ENCODE results near the gene CSHL1. TPM values are rescaled to one million over a fixed set of nuclear protein-coding genes. Genes with fewer than 3 reads are reported as not detected.

The CSHL1 gene
- not detected in 2 replicates for total RNA-seq (2014; rRNA removed; shearing (Covaris generic); ENCODE audit: low replicate concordance)

DNA sequence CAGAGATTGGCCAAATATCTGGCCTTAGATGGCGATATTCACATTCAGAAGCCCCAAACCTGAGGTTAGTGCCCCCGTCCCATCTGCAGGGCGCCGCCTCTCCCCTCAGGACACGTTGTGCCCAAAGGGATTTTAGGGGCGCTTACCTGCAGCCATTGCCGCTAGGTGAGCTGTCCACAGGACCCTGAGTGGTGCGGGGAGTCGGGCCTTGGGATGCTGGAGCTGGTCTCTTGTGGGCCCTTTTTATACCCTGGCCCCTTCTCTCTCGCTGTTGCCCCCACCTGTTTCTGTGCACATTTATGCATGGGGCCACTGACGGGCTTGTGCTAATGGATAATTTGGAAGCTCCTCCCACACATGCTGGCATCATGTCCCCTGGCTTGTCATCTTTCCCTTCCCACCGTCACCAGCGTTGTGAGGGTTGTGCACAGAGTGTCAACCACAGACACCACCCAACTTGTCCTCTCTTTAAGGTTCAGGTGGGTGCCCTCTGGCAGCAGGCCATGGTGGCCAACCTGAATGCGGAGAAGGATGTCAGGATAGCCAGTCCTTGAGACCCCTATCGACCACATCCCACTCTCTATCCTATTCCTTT is at the start of gene CSHL1:
TSS of gene CSHL1 (minus strand) at position 218 of the 595 bp plus-strand sequence. CDS start at position 156, 62 bp downstream.
- no peaks in the 10 kb centered on the region for H3K36me3 ChIP-seq
- no peaks in the 10 kb centered on the region for H3K9me3 ChIP-seq
- H3K27me3 ChIP-seq, result peaks cover 8% of the 10 kb centered on the region; the same call in 1 of the 2 replicates
- DNase-seq, result no peak
- no peak within 1 kb of the TSS for H3K4me3 ChIP-seq

- no peaks in the 10 kb centered on the region for H3K27me3 ChIP-seq
- H3K4me3 ChIP-seq, result no peak overlapping the region
- no peak for DNase-seq
Observed at GRCh38 chr17:63960430-63960829, 49.4 kb upstream of the CSHL1 start.

DNA sequence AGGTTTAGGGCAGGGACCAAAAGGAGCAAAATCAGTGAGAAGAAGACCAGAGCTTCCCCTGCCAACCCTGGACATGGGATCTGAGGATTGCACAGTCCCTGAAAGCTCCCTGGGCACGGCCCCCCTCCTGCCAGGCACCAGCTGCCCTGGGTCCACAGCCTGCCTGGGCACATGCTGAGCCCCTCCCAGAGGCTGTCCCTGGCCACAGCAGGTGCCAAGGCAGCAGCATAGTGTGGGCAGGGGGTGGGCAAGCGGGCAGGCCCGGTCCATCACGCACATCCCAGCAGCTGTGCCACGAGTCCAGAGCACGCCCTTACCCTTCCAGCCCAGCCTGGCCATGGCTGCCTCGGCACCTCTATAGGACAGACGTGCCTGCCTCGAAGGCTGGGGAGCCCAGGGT is 48.9 kb upstream of the CSHL1 start:
- no peaks in the 10 kb centered on the region for H3K36me3 ChIP-seq
- H3K27me3 ChIP-seq, result no peaks in the 10 kb centered on the region
- DNase-seq, result no peak
- H3K4me3 ChIP-seq, result no peak overlapping the region
- H3K9me3 ChIP-seq, result no peaks in the 10 kb centered on the region

More at GRCh38 chr17:63960430-63960829, 49.4 kb upstream of the CSHL1 start:
- Histone ChIP-seq H3K36me3 (no peaks in the 10 kb centered on the region), H3K9me3 (no peaks in the 10 kb centered on the region)

DNA sequence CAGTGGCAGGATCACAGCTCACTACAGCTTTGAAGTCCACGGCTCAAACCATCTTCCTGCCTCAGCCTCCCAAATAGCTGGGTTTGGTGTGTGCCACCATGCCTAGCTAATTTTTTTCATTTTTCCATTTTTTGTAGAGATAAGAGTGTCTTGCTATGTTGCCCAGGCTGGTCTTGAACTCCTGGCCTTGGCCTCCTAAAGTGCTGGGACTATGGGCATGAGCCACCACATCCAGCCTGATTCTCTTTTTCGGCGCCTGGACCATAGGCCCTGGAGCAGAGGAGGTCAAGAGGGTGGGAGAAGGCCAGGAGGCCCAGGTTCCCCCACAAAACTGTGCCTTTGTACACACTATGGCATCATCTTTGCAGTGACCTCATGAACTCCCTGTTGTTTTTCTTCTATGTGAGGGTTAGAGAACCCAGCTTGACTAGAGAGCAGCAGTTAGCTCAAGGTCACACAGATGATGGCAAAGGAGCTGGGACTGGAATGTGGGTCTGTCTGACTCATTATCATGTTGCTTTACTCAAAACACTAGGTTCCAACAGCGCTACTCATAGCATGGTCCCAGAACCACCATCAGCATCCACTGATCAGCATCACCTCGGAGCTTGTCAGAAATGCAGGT is 45.4 kb upstream of the CSHL1 start:
- no peak for DNase-seq
- no peak overlapping the region for H3K4me3 ChIP-seq

DNA sequence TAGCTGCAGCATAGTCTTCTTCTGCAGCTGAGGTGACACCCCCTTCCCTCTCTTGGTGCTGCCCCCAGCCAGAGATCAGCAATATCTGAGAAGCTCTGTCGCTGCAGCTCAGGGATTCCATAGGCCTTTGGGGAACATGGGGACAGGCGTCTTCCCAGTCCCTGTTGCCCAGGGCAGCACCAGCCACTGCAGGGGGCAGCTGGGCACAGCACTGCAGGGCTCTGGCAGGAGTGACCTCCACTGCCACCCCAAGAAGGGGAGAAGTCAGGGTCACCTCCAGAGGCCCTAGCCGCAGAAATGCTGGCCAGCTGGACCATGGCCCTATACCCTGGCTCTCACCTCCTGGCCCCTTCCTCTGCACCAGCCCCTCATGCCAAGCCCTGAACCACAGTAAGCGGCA is 44.7 kb upstream of the CSHL1 start:
- no peak for DNase-seq
- no peak overlapping the region for H3K4me3 ChIP-seq
- H3K36me3 ChIP-seq, result no peaks in the 10 kb centered on the region
- H3K27me3 ChIP-seq, result no peaks in the 10 kb centered on the region
- no peaks in the 10 kb centered on the region for H3K9me3 ChIP-seq

More for the DNA sequence above, 45.4 kb upstream of the CSHL1 start:
- H3K27me3 ChIP-seq, result no peaks in the 10 kb centered on the region
- no peaks in the 10 kb centered on the region for H3K36me3 ChIP-seq
- no peaks in the 10 kb centered on the region for H3K9me3 ChIP-seq

DNA sequence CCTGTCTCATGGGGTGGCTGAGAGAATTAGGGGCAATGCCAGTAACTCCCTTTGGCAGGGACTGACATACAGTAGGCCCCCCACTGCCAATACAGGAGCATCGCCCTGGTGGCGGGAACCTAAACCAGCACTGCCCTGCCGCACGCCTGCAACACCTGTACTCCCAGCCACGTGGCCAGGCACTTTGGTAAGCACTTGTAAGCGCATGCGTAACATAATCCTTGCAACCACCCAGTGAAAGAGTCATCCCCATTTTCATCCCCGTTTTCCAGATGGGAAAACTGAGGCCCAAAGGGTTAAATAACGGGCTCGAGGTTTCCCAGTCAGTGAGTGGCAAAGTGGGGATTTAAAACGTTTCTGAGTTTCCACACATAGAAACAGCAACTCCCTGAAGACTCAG is 44.2 kb upstream of the CSHL1 start:
- H3K36me3 ChIP-seq, result no peaks in the 10 kb centered on the region
- no peaks in the 10 kb centered on the region for H3K9me3 ChIP-seq
- no peak for DNase-seq
- H3K4me3 ChIP-seq, result no peak overlapping the region
- no peaks in the 10 kb centered on the region for H3K27me3 ChIP-seq

- Histone ChIP-seq H3K9me3 (no peaks in the 10 kb centered on the region), H3K4me3 (no peak overlapping the region), H3K27me3 (no peaks in the 10 kb centered on the region), H3K36me3 (no peaks in the 10 kb centered on the region)
- no peak for DNase-seq
Observed at GRCh38 chr17:63954402-63955063, 43.5 kb upstream of the CSHL1 start.

DNA sequence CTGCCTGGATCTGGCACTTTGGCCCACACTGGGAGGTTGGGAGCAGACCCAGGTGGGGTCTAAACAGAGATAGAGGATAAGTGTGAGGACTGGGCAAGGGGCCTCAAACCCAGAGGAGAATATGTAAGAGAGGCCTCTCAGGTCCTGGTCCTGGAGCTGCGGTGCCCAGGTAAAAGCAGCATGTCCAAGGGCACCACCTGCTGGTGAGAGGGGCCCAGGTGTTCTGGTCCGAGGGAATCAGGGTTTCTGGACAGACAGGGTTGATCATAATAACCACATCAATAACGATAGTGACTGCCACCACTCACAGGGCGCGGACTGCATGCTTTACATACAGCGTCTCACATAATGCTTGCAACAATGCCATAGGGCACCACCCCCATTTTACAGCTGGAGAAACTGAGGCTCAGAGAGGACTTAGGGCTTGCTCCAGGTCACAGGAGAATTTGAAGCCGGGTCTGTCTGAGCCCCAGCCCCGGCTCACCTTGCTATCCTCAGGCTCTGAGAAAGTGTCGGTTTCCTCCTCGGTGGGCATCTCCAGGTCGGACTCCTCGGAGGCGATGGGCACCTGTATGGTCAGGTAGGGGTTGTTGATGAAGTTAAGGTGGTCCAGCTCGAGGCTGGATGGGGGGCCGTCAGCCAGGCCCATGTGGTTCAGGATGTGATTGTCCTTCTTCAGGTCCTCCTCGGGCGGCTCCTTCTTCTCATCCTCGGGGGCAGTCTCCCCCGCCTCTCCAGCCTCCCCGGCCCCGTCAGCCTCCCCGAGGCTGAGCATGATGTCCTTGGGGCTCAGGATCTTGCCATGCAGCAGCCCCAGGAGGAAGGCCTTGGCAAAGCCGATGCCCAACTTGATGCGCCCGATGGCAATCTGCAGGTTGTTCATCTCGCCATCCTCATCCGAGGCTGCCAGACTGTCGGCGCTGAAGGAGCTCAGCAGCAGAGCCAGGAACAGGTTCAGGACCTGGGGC is 40.2 kb upstream of the CSHL1 start:
- no peak for DNase-seq
- H3K9me3 ChIP-seq, result no peaks in the 10 kb centered on the region
- no peaks in the 10 kb centered on the region for H3K36me3 ChIP-seq
- H3K27me3 ChIP-seq, result no peaks in the 10 kb centered on the region
- no peak overlapping the region for H3K4me3 ChIP-seq

DNA sequence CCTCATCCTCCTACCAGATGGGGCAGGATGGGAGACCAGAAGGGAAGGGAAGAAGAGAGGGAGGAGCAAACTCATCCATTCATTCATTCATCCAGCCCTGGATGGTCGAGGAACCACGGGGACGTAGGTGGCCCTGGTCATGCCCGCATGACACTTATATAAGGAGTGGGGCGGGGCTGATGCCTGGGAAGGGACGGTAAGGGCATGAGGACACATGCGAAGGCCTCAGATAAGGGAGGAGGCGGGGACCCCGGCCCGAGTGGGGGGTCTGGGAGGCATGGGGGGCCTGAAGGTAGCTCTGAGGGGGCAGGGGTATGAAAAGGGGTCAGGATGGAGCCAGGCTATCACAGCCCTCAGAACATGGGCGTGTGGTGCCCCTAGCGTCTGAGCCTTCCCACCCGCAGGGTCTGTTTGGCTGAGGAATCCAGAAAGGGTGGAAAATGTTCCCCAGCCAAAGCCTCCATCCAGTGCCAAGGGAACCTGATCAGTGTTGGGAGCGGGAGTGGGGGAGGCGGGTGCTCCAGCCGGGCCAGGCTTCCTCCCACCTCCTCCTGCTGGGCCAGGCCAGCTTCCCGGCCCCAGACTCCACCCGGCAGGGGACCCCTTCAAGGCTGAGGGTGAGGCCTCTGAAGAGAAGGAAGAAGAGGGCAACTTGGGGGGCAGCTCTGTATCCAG is 38.7 kb upstream of the CSHL1 start:
- Histone ChIP-seq H3K4me3 (no peak overlapping the region), H3K36me3 (no peaks in the 10 kb centered on the region), H3K9me3 (no peaks in the 10 kb centered on the region), H3K27me3 (no peaks in the 10 kb centered on the region)
- no peak for DNase-seq

DNA sequence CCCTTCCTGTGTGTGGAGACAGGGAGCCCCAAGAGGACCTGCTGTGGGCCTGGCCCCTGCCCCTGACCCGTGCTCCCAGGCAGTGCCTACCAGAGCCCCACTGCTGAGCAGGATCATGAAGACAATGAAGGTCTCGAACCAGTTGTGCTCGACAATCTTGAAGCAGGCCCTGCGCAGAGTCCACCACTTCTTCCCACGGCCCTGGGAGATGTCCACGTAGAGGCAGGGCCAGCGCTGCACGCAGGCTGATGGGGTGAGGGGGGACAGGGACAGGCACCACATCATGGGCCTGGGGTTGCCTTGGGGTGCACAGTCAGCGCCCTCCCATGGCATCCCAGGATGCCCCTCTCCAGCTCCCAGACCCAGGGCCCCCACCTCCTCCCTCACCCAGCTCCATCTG is 37.5 kb upstream of the CSHL1 start:
- no peaks in the 10 kb centered on the region for H3K27me3 ChIP-seq
- no peaks in the 10 kb centered on the region for H3K9me3 ChIP-seq
- H3K36me3 ChIP-seq, result no peaks in the 10 kb centered on the region
- H3K4me3 ChIP-seq, result no peak overlapping the region
- DNase-seq, result no peak

DNA sequence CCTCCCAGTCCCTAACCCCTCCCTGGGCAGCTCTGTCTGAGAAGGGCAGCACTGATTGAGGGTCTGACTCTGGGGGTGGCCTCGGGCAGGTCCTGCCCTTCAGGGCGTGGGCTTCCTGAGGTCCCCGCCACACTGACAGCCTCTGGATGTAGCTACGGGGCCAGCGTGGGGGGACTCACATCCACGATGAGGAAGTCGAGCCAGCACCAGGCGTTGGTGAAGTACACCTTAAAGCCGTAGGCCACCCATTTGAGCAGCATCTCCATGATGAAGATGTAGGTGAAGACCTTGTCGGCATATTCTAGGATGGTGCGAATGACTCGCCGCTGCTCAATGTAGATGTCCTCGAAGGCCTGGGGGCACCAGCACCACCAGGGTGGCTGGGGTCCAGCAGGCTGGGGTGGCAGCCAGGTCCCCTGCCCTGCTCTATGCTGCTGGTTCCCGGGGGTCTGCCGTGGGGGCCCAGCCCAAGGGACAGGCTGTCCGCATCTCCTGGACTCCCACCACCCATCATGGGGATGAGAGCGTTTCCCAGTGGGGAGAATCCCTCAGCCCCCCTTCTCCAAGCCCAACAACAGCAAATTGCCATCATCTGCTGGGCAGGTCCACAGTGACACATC is 36.8 kb upstream of the CSHL1 start:
- Histone ChIP-seq H3K36me3 (no peaks in the 10 kb centered on the region), H3K27me3 (no peaks in the 10 kb centered on the region), H3K4me3 (no peak overlapping the region), H3K9me3 (no peaks in the 10 kb centered on the region)
- DNase-seq, result no peak

GRCh38 chr17:63946440-63947363 is 35.6 kb upstream of the CSHL1 start:
- no peaks in the 10 kb centered on the region for H3K27me3 ChIP-seq
- H3K36me3 ChIP-seq, result no peaks in the 10 kb centered on the region
- no peaks in the 10 kb centered on the region for H3K9me3 ChIP-seq
- peak; percentile 44 for DNase-seq
- no peak overlapping the region for H3K4me3 ChIP-seq

DNA sequence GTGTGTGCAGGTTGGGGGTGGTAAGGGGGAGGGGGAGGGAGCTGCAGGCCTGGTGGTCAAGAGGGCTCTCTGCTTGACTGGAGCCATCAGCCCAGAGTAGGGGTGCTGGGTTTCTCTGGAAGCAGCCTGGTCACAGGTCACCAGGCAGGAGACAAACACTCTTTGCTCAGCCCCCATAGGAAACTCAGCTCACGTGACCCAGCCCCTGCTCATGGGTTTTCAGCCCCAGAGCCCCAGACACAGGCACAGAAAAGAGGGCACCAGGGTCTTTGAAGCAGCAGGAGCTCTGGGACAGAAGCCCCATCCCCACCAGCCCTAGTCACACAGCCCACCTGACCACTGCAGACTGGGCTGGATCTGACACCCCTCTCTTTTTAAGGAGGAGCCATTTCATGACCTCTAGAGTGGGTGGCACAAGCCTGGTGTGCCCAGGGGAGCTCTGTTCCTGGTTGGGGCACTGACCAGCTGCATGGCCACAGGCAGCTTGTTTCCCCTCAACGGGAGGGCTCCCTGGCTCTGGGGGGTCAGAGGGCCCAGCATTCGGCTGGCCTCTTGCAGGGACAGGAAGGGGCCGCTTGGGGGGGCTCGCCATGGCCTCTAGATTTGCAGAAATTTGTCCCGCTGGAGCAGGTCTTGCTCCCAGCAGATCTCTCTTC is 34.9 kb upstream of the CSHL1 start:
- Histone ChIP-seq H3K36me3 (no peaks in the 10 kb centered on the region), H3K9me3 (no peaks in the 10 kb centered on the region), H3K4me3 (no peak overlapping the region), H3K27me3 (no peaks in the 10 kb centered on the region)
- no peak for DNase-seq

DNA sequence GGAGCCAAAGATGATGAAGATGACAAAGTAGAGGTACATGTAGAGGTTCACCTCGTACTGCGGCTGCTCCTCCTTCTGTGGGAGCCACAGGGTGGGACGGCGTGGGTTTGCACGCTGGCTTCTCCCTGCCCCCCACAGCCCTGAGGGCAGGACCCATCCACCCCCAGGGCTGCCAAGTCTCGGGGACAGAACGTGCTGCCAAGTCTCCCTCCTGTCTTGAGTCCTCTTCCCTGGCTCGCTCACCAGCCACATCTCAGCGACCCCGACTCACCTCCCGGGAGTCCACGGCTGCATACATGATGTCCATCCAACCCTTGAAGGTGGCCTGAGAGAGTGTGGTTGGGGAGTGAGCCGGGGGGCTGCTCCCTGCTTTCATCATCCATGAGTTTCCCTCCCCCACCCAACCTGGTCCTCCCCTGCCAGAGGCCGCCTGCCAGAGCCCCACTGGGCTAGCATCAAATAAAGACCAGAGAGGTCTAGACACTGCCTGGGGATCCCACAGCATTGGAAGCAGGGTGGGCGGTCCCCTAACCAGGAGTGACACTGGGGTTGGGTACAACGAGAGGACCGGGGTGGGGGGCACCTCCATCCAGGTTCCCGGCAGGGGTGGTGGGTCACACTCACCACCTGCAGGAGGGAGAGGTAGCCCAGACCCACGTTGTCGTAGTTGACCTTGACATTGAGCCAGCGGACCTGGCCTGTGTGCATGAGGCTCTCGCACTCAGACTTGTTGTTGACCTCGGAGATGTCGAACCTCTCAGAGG is 33.9 kb upstream of the CSHL1 start:
- no peak overlapping the region for H3K4me3 ChIP-seq
- no peaks in the 10 kb centered on the region for H3K9me3 ChIP-seq
- no peaks in the 10 kb centered on the region for H3K36me3 ChIP-seq
- no peaks in the 10 kb centered on the region for H3K27me3 ChIP-seq
- DNase-seq, result no peak

Data from MG63 (cell line).